T-helper 1 cell treated with Interleukin-12 subunit alpha and Interleukin-12 subunit beta and Interleukin-4 antibody, amounts not matched to agents 30 μg/mL and 1 μg/mL, for 36 hours (primary cell): Measurements from ENCODE around the gene RAB28.
"Not testable (repeated sequence)": the region's sequence is repeated elsewhere in the genome, so short reads cannot be mapped to it uniquely, and the experiment has no call there.

Experiments used
- H3K27ac Mint-ChIP-seq: one replicate; pipeline ENCODE4 v1.8.0; 2021; ENCODE audit warnings: mild to moderate bottlenecking, mixed read lengths
- H3K27me3 Mint-ChIP-seq: one replicate; pipeline ENCODE4 v1.8.0; 2021; ENCODE audit warnings: low read depth, mixed read lengths
- H3K36me3 Mint-ChIP-seq: one replicate; pipeline ENCODE4 v1.8.0; 2021; ENCODE audit warnings: low read depth, mixed read lengths
- H3K4me1 Mint-ChIP-seq: one replicate; pipeline ENCODE4 v1.8.0; 2021; ENCODE audit warnings: low read depth, mixed read lengths
- H3K4me3 Mint-ChIP-seq: one replicate; pipeline ENCODE4 v1.8.0; 2021; ENCODE audit warnings: mild to moderate bottlenecking, moderate library complexity, mixed read lengths
- H3K9me3 Mint-ChIP-seq: one replicate; pipeline ENCODE4 v1.8.0; 2021; ENCODE audit warnings: mixed read lengths

RAB28 gene

GRCh38 chr4:13399257-13399656 is 84.9 kb downstream of the RAB28 start:
- Mint-ChIP-seq H3K4me1 (no peaks in the 10 kb centered on the region), H3K27ac (no peak overlapping the region), H3K36me3 (no peaks in the 10 kb centered on the region), H3K9me3 (no peaks in the 10 kb centered on the region), H3K27me3 (no peaks in the 10 kb centered on the region), H3K4me3 (no peak overlapping the region)

DNA sequence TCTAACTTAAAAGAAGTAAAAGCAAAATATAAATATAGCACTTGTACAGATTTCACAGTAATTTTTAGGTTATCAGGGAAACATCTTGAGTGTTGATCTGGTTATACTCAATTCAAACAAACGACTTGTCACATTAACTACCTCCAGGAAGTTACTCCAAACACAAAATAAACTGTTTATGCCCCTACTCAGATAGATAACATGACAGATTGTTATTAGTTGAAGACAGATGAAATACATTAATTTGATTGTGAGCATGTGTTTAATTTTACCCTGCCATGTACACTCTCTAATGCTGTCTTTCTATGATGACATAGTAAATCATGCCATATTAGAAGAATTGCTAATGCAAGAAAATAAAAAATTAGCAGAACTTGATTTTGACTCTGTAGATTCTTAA is 88.0 kb downstream of the RAB28 start:
- Mint-ChIP-seq H3K9me3 (no peaks in the 10 kb centered on the region), H3K27ac (no peak overlapping the region), H3K4me1 (no peaks in the 10 kb centered on the region), H3K36me3 (no peaks in the 10 kb centered on the region), H3K4me3 (no peak overlapping the region), H3K27me3 (no peaks in the 10 kb centered on the region)

- H3K9me3 Mint-ChIP-seq = peaks cover 18% of the 10 kb centered on the region
- not testable (repeated sequence) for H3K4me3 Mint-ChIP-seq, H3K4me1 Mint-ChIP-seq, H3K27ac Mint-ChIP-seq, H3K36me3 Mint-ChIP-seq, H3K27me3 Mint-ChIP-seq
These were observed 94.2 kb downstream of the RAB28 start for GRCh38 chr4:13389901-13390300.

DNA sequence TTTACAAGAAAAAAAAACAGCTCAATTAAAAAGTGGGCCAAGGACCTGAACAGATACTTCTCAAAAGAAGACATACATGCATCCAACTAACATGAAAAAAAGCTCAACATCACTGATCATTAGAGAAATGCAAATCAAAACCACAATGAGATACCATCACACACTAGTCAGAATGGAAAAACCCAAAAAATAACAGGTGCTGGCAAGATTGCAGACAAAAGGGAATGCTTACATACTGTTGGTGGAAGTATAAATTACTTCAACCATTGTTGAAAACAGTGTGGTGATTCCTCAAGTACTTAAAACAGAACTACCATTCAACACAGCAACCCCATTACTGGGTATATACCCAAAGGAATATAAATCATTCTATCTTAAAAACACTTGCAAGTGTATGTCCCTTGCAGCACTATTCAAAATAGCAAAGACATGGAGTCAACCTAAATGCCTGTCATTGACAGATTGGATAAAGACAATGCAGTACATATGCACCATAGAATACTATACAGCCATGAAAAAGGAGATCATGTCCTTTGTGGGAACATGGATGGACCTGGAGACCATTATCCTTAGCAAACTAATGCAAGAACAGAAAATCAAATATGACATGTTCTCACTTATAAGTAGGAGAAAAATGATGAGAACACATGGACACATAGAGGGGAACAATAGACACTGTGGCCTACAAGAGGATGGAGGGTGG is 97.6 kb downstream of the RAB28 start:
- Mint-ChIP-seq H3K36me3 (peaks cover 6% of the 10 kb centered on the region), H3K27ac (no peak overlapping the region), H3K4me3 (no peak overlapping the region), H3K27me3 (no peaks in the 10 kb centered on the region), H3K9me3 (peaks cover 18% of the 10 kb centered on the region), H3K4me1 (peaks cover 5% of the 10 kb centered on the region)

DNA sequence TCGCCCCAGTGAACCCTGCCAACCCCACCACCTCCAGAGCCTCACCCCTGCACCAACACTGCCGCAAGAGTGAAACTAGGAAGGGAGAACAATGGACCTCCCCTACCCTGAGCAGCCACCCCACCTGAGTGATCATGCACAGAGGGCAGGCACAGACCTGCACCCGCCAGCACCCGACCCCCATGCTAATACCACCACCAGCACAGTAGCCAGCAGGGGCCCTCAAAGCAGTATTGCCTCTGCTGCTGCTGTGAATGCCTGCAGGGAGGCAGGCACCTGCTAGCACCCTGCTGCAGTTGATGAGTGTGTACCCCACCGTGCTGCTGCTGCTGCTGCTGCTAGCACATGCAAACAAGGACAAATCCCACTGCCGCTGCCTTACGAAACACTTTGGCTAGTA is 100.1 kb downstream of the RAB28 start:
- peaks cover 8% of the 10 kb centered on the region for H3K36me3 Mint-ChIP-seq
- peaks cover 5% of the 10 kb centered on the region for H3K4me1 Mint-ChIP-seq
- no peak overlapping the region for H3K4me3 Mint-ChIP-seq
- no peak overlapping the region for H3K27ac Mint-ChIP-seq
- no peaks in the 10 kb centered on the region for H3K27me3 Mint-ChIP-seq
- peaks cover 17% of the 10 kb centered on the region for H3K9me3 Mint-ChIP-seq

DNA sequence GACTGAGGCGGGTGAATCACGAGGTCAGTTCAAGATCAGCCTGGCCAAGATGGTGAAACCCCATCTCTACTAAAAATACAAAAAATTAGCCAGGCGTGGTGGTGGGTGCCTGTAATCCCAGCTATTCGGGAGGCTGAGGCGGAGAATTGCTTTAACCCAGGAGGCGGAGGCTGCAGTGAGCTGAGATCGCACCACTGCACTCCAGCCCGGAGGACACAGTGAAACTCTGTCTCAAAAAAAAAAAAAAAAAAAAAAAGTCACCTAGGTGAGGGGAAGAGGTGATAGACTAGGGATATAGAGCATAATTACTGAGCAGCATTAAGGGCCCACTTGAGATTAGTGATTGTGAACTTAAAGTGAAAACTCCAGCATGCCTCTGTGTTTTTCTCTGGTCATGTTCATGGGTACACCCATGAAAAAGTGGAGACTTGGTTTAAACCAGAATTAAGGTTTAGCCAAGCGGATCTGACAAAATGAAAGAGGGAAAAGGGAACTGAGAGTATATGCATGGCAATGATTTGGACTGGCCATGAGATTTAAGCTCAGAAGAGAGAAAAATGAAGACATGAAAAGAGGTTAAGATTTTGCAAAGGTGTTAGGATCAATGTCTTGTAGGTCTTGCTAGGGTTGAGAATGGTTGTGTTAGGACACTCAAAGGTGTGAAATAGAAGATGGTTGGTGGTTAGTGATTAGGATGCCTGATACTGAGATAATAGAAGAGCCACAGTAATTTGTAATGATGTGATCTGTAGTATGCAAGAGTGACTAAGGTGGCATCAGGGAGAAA is 105.0 kb downstream of the RAB28 start:
- no peaks in the 10 kb centered on the region for H3K9me3 Mint-ChIP-seq
- no peaks in the 10 kb centered on the region for H3K27me3 Mint-ChIP-seq
- H3K27ac Mint-ChIP-seq = no peak overlapping the region
- peaks cover 2% of the 10 kb centered on the region for H3K36me3 Mint-ChIP-seq
- no peaks in the 10 kb centered on the region for H3K4me1 Mint-ChIP-seq
- no peak overlapping the region for H3K4me3 Mint-ChIP-seq

- Mint-ChIP-seq H3K36me3 (no peaks in the 10 kb centered on the region), H3K9me3 (no peaks in the 10 kb centered on the region), H3K4me1 (no peaks in the 10 kb centered on the region), H3K27me3 (no peaks in the 10 kb centered on the region), H3K27ac (no peak overlapping the region), H3K4me3 (no peak overlapping the region)
These were observed 113.1 kb downstream of the RAB28 start for GRCh38 chr4:13371048-13371447.

DNA sequence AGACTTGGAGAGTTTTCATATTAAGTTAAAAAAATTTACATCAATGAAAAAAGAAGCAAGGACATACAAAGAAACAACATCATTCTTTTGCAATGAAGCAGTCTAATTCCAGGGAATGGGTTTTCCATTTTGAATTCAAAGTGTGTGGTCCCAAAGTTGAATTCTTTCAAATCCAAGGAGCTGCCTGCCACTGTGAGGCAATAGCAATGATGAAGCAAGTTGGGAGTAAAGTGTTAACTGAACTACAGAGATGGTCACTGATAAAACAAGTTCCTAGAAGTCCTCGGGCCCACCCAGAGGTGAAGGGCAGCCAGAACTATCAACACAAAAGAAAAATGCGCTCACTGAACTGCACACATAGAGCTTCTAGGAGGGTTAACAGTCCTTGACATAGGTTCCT is 115.9 kb downstream of the RAB28 start:
- no peaks in the 10 kb centered on the region for H3K9me3 Mint-ChIP-seq
- H3K4me3 Mint-ChIP-seq = no peak overlapping the region
- no peak overlapping the region for H3K27ac Mint-ChIP-seq
- H3K36me3 Mint-ChIP-seq = peaks cover 4% of the 10 kb centered on the region
- H3K27me3 Mint-ChIP-seq = no peaks in the 10 kb centered on the region
- no peaks in the 10 kb centered on the region for H3K4me1 Mint-ChIP-seq

DNA sequence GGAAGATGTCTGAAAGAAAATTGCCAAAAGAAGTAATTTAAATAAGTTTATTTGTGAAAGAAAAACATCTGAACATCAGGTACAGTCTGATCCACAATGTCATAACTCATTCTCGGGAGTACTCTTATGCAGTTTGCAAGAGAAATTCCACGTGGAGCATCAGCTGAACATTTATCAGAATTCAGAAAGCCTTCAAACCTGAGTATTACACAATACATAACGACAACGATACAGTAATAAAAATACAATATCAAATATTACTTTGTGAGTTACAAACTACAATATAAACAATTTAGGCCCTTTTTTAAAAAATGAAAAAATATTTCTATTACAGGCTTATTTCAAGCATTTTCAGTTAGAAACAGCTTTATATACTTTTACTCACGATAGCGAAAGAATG is 116.4 kb downstream of the RAB28 start:
- Mint-ChIP-seq H3K27me3 (no peaks in the 10 kb centered on the region), H3K4me3 (no peak overlapping the region), H3K36me3 (peaks cover 4% of the 10 kb centered on the region), H3K9me3 (no peaks in the 10 kb centered on the region), H3K27ac (no peak overlapping the region), H3K4me1 (no peaks in the 10 kb centered on the region)

DNA sequence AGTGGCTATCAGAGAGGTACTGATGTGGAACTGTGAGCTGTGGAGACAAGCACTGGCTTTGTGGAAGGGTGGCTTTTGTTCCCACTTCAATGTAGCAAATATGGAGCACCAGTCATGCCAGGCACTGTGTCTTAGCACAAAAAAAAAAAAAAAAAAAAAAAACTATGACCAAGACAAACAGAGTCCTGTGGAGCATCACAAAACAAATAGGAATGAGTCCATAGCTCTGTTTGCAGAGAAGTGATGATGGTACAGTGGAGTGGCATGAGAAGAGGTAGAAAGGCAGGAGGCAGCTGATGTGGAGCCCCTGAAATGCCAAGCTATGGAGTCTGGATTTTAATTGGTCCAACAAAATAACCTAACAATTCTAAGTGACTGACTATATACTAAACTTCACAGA is 116.9 kb downstream of the RAB28 start:
- Mint-ChIP-seq H3K36me3 (peaks cover 4% of the 10 kb centered on the region), H3K9me3 (no peaks in the 10 kb centered on the region), H3K4me1 (no peaks in the 10 kb centered on the region), H3K4me3 (no peak overlapping the region), H3K27ac (no peak overlapping the region), H3K27me3 (no peaks in the 10 kb centered on the region)

GRCh38 chr4:13365195-13365594 is 118.9 kb downstream of the RAB28 start:
- no peak overlapping the region for H3K27ac Mint-ChIP-seq
- H3K27me3 Mint-ChIP-seq = no peaks in the 10 kb centered on the region
- peaks cover 4% of the 10 kb centered on the region for H3K36me3 Mint-ChIP-seq
- no peaks in the 10 kb centered on the region for H3K4me1 Mint-ChIP-seq
- H3K9me3 Mint-ChIP-seq = no peaks in the 10 kb centered on the region
- H3K4me3 Mint-ChIP-seq = no peak overlapping the region

GRCh38 chr4:13364653-13365052 is 119.5 kb downstream of the RAB28 start:
- no peak overlapping the region for H3K27ac Mint-ChIP-seq
- H3K4me3 Mint-ChIP-seq = no peak overlapping the region
- H3K4me1 Mint-ChIP-seq = no peaks in the 10 kb centered on the region
- peaks cover 4% of the 10 kb centered on the region for H3K36me3 Mint-ChIP-seq
- H3K9me3 Mint-ChIP-seq = no peaks in the 10 kb centered on the region
- H3K27me3 Mint-ChIP-seq = no peaks in the 10 kb centered on the region

GRCh38 chr4:13364172-13364571 is 120.0 kb downstream of the RAB28 start:
- no peaks in the 10 kb centered on the region for H3K4me1 Mint-ChIP-seq
- no peak overlapping the region for H3K4me3 Mint-ChIP-seq
- H3K27me3 Mint-ChIP-seq = no peaks in the 10 kb centered on the region
- no peak overlapping the region for H3K27ac Mint-ChIP-seq
- no peaks in the 10 kb centered on the region for H3K9me3 Mint-ChIP-seq
- peaks cover 4% of the 10 kb centered on the region for H3K36me3 Mint-ChIP-seq

- Mint-ChIP-seq H3K4me3 (no peak overlapping the region), H3K36me3 (peaks cover 4% of the 10 kb centered on the region), H3K9me3 (peaks cover 4% of the 10 kb centered on the region), H3K27me3 (no peaks in the 10 kb centered on the region), H3K4me1 (no peaks in the 10 kb centered on the region), H3K27ac (no peak overlapping the region)
These were observed 124.3 kb downstream of the RAB28 start for GRCh38 chr4:13359809-13360208.

GRCh38 chr4:13355111-13355880 is 128.8 kb downstream of the RAB28 start:
- H3K9me3 Mint-ChIP-seq = peaks cover 4% of the 10 kb centered on the region
- no peak overlapping the region for H3K27ac Mint-ChIP-seq
- H3K4me3 Mint-ChIP-seq = no peak overlapping the region
- H3K27me3 Mint-ChIP-seq = no peaks in the 10 kb centered on the region
- no peaks in the 10 kb centered on the region for H3K36me3 Mint-ChIP-seq
- H3K4me1 Mint-ChIP-seq = no peaks in the 10 kb centered on the region
